Stimulated activated CD8-positive, alpha-beta memory T cell treated with anti-CD3 and anti-CD28 coated beads, Interleukin-15, amount 100 ng/mL, for 4 hours (primary cell): ENCODE results near the gene MARCHF6.
"Not testable (repeated sequence)": the region's sequence is repeated elsewhere in the genome, so short reads cannot be mapped to it uniquely, and the experiment has no call there.

Experiments used
- DNase-seq, 2 donors: peaks; one replicate each; pipeline ENCODE4 v3.0.0-alpha.2; 2020; ENCODE audit warnings: low read depth in 2 of 2

Gene MARCHF6

GRCh38 chr5:10376544-10376943 lies 23.0 kb downstream of the MARCHF6 start:
- DNase-seq: no peak

GRCh38 chr5:10377081-10377480 lies 23.6 kb downstream of the MARCHF6 start:
- DNase-seq: no peak

- DNase-seq: no peak
These were observed 28.3 kb downstream of the MARCHF6 start for GRCh38 chr5:10381803-10382202.

GRCh38 chr5:10384483-10384882 lies 31.0 kb downstream of the MARCHF6 start:
- no peak for DNase-seq

GRCh38 chr5:10387690-10388089 lies 34.2 kb downstream of the MARCHF6 start:
- no peak for DNase-seq

GRCh38 chr5:10391130-10391529 lies 37.6 kb downstream of the MARCHF6 start:
- no peak for DNase-seq

- DNase-seq: not testable (repeated sequence)
These were observed 39.3 kb downstream of the MARCHF6 start for GRCh38 chr5:10392567-10393328.

- DNase-seq: no peak
These were observed 40.0 kb downstream of the MARCHF6 start for GRCh38 chr5:10393491-10393890.

GRCh38 chr5:10396552-10396951 lies 43.1 kb downstream of the MARCHF6 start:
- no peak for DNase-seq

GRCh38 chr5:10399839-10400238 lies 46.3 kb downstream of the MARCHF6 start:
- no peak for DNase-seq

- no peak for DNase-seq
These were observed 46.9 kb downstream of the MARCHF6 start for GRCh38 chr5:10400411-10400810.

GRCh38 chr5:10400831-10401230 lies 47.3 kb downstream of the MARCHF6 start:
- no peak for DNase-seq

GRCh38 chr5:10401498-10401897 lies 48.0 kb downstream of the MARCHF6 start:
- no peak for DNase-seq
